RWPE1 (cell line): ENCODE data around the gene KLHL25.

ENCODE experiments used
- CTCF ChIA-PET: fragments of 350-600 bp; sonication (Branson Sonifier 250); formaldehyde crosslinking; extraction: SDS; loops from one replicate; lab custom pipeline; 2021; lab: Yijun Ruan, JAX
- POLR2A ChIA-PET: fragments of 400-600 bp; formaldehyde crosslinking; extraction: SDS; loops from one replicate; lab custom pipeline; 2020; ENCODE audit warnings: antibody characterized with exemption; ENCODE audit not compliant: low non-redundant PET; lab: Yijun Ruan, JAX
- DNase-seq: peaks from one replicate; pipeline ENCODE4 v3.0.0; 2012; ENCODE audit warnings: low spot score
- H3K27ac ChIP-seq: fragments of 450-650 bp; 2 replicates; pipeline ENCODE4 v1.5.1; 2017
- CTCF ChIP-seq: fragments of 450-650 bp; conservative IDR thresholded peaks from 2 replicates; pipeline ENCODE4 v1.5.1; 2017; ENCODE audit warnings: low read depth, mild to moderate bottlenecking

The KLHL25 gene

GRCh38 chr15:85723960-85724945 is 70.5 kb downstream of the KLHL25 start:
- ChIA-PET POLR2A (no interaction called here), CTCF (interaction anchor here (0.7 kb wide), 1 partner anchor 119 kb away, joined by 3 read pairs; no protein-coding TSS in a partner anchor)
- no peak overlapping the region for H3K27ac ChIP-seq
- TF ChIP-seq CTCF = no peak
- no peak for DNase-seq

GRCh38 chr15:85722374-85723152 is 72.2 kb downstream of the KLHL25 start:
- H3K27ac ChIP-seq = no peak overlapping the region
- ChIA-PET POLR2A (no interaction called here), CTCF (no interaction called here)
- DNase-seq = no peak
- TF ChIP-seq CTCF = no peak

GRCh38 chr15:85718981-85719380 is 75.7 kb downstream of the KLHL25 start:
- TF ChIP-seq CTCF = no peak
- POLR2A ChIA-PET = no interaction called here
- CTCF ChIA-PET = interaction anchor here (0.6 kb wide), 2 partner anchors 232 to 620 kb away, joined by 3 read pairs; no protein-coding TSS in a partner anchor
- no peak overlapping the region for H3K27ac ChIP-seq
- DNase-seq = no peak

- TF ChIP-seq CTCF = no peak
- H3K27ac ChIP-seq = no peak overlapping the region
- POLR2A ChIA-PET = no interaction called here
- CTCF ChIA-PET = interaction anchor here (0.6 kb wide), 2 partner anchors 232 to 621 kb away, joined by 3 read pairs; no protein-coding TSS in a partner anchor
- no peak for DNase-seq
Observed at GRCh38 chr15:85718271-85718971, 76.3 kb downstream of the KLHL25 start.

- TF ChIP-seq CTCF = no peak
- H3K27ac ChIP-seq = no peak overlapping the region
- ChIA-PET POLR2A (no interaction called here), CTCF (no interaction called here)
- no peak for DNase-seq
Observed at GRCh38 chr15:85717212-85717611, 77.5 kb downstream of the KLHL25 start.

- POLR2A ChIA-PET = no interaction called here
Observed at GRCh38 chr15:85716261-85716660, 78.5 kb downstream of the KLHL25 start.

More at GRCh38 chr15:85716261-85716660, 78.5 kb downstream of the KLHL25 start:
- CTCF ChIA-PET = no interaction called here
- no peak overlapping the region for H3K27ac ChIP-seq
- TF ChIP-seq CTCF = no peak
- no peak for DNase-seq
